Common myeloid progenitor, CD34-positive (primary cell): ENCODE results near the gene CCT8.

Experiments
- CTCF ChIA-PET: fragments of 350-600 bp; sonication (Branson Sonifier 250); formaldehyde crosslinking; loops from one replicate; lab custom pipeline; 2021; ENCODE audit warnings: antibody characterized with exemption; lab: Charles Lee
- POLR2A ChIA-PET: fragments of 350-600 bp; sonication (Branson Sonifier 250); formaldehyde crosslinking; loops from one replicate; lab custom pipeline; 2021; ENCODE audit warnings: antibody characterized with exemption; lab: Charles Lee
- DNase-seq, 3 donors: peaks; one replicate each; pipeline versions ENCODE4 v3.0.0 to v3.0.0-alpha.2; 2013
- H3K27ac ChIP-seq, 2 experiments: 1 replicate in 1 of 2; 2 replicates in 1 of 2; pipeline ENCODE4 v1.7.0; 2013; ENCODE audit warnings: inconsistent platforms in 2 of 2, low read length in 2 of 2, mild to moderate bottlenecking in 2 of 2, low read depth in 1 of 2, moderate library complexity in 1 of 2; ENCODE audit not compliant: severe bottlenecking in 2 of 2, insufficient read depth in 1 of 2, poor library complexity in 1 of 2
- H3K27me3 ChIP-seq, 5 experiments: replicated peaks in 2 of 5; 1 replicate in 3 of 5; 2 replicates in 2 of 5; pipeline versions ENCODE4 v1.6.1 to v1.7.0; 2013; ENCODE audit warnings: low read length in 4 of 5, mild to moderate bottlenecking in 2 of 5, moderate library complexity in 2 of 5, inconsistent platforms in 1 of 5; ENCODE audit not compliant: insufficient read depth in 5 of 5, control insufficient read depth in 4 of 5
- H3K36me3 ChIP-seq, 4 experiments: 1 replicate in 2 of 4; 2 replicates in 2 of 4; pipeline versions ENCODE4 v1.6.1 to v1.7.0; 2013; ENCODE audit warnings: low read length in 3 of 4, control low read depth in 1 of 4, mild to moderate bottlenecking in 1 of 4; ENCODE audit not compliant: control insufficient read depth in 4 of 4, insufficient read depth in 4 of 4
- H3K4me1 ChIP-seq, 4 experiments: 1 replicate in 3 of 4; 2 replicates in 1 of 4; pipeline versions ENCODE4 v1.6.1 to v1.7.1; 2013; ENCODE audit warnings: low read length in 3 of 4, mild to moderate bottlenecking in 3 of 4, control low read depth in 1 of 4, inconsistent platforms in 1 of 4, moderate library complexity in 1 of 4; ENCODE audit not compliant: control insufficient read depth in 4 of 4, insufficient read depth in 4 of 4; ENCODE audit errors: control extremely low read depth in 1 of 4
- H3K4me3 ChIP-seq, 7 experiments: 1 replicate in 4 of 7; 2 replicates in 3 of 7; pipeline versions ENCODE4 v1.5.1 to v1.7.0; 2013; ENCODE audit warnings: mild to moderate bottlenecking in 7 of 7, low read length in 6 of 7, moderate library complexity in 6 of 7, inconsistent platforms in 2 of 7, low read depth in 2 of 7, control low read depth in 1 of 7; ENCODE audit not compliant: insufficient read depth in 4 of 7, control insufficient read depth in 1 of 7; ENCODE audit errors: extremely low read depth in 1 of 7
- H3K9me3 ChIP-seq, 5 experiments: 1 replicate in 4 of 5; 2 replicates in 1 of 5; pipeline versions ENCODE4 v1.6.1 to v1.7.1; 2013; ENCODE audit warnings: low read length in 4 of 5, mild to moderate bottlenecking in 2 of 5, inconsistent platforms in 1 of 5, low read depth in 1 of 5, moderate library complexity in 1 of 5; ENCODE audit not compliant: control insufficient read depth in 4 of 5, insufficient read depth in 2 of 5; ENCODE audit errors: control extremely low read depth in 1 of 5
- WGBS: methylation state at CpG from one replicate; pipeline ENCODE4 v1.1.5; 2013; ENCODE audit not compliant: insufficient coverage; 5-methylcytosine and 5-hydroxymethylcytosine counted together

CCT8 gene

GRCh38 chr21:29064850-29065481 is 8.5 kb downstream of the CCT8 start:
- H3K27ac ChIP-seq, result no peak overlapping the region
- no peak for DNase-seq
- H3K36me3 ChIP-seq, result peaks cover 14 to 95% (median 68%) of the 10 kb centered on the region in 4 experiments
- ChIA-PET POLR2A (no interaction called here), CTCF (interaction anchor here (1.1 kb wide), 2 partner anchors 8 to 35 kb away, joined by 3 read pairs; partner anchors contain the start of gene CCT8)
- no peaks in the 10 kb centered on the region for H3K4me1 ChIP-seq
- WGBS, result 92% methylated on average over 1 of the region's 3 CpGs
- H3K4me3 ChIP-seq, result no peak overlapping the region
- no peaks in the 10 kb centered on the region for H3K9me3 ChIP-seq
- no peaks in the 10 kb centered on the region for H3K27me3 ChIP-seq

GRCh38 chr21:29056538-29057050 is 16.9 kb downstream of the CCT8 start:
- peaks cover 17 to 87% (median 67%) of the 10 kb centered on the region in 4 experiments for H3K36me3 ChIP-seq
- no peak overlapping the region for H3K4me3 ChIP-seq
- no peaks in the 10 kb centered on the region for H3K9me3 ChIP-seq
- H3K27me3 ChIP-seq, result no peaks in the 10 kb centered on the region
- CTCF ChIA-PET, result interaction anchor here (0.9 to 2.3 kb wide), 2 partner anchors 12 to 18 kb away, joined by 4 to 8 read pairs; no protein-coding TSS in a partner anchor
- H3K4me1 ChIP-seq, result no peaks in the 10 kb centered on the region
- H3K27ac ChIP-seq, result no peak overlapping the region
- DNase-seq, result no peak
- POLR2A ChIA-PET, result interaction anchor here (0.6 kb wide), 1 partner anchor 58 kb away, joined by 4 read pairs; no protein-coding TSS in a partner anchor
- 90% methylated on average over 2 of the region's 3 CpGs for WGBS

- Histone ChIP-seq H3K4me1 (no peaks in the 10 kb centered on the region), H3K27ac (no peak overlapping the region), H3K9me3 (no peaks in the 10 kb centered on the region), H3K36me3 (peaks cover 19 to 86% (median 65%) of the 10 kb centered on the region in 4 experiments), H3K27me3 (no peaks in the 10 kb centered on the region), H3K4me3 (no peak overlapping the region)
- ChIA-PET POLR2A (no interaction called here), CTCF (interaction anchor here (0.9 to 2.3 kb wide), 2 partner anchors 13 to 18 kb away, joined by 4 to 8 read pairs; no protein-coding TSS in a partner anchor)
- DNase-seq, result no peak
- WGBS, result no CpG with 5 or more reads among the region's 1 CpG
Measured at GRCh38 chr21:29056005-29056404, 17.4 kb downstream of the CCT8 start.

GRCh38 chr21:29055080-29055479 is 18.4 kb downstream of the CCT8 start:
- DNase-seq, result no peak
- CTCF ChIA-PET, result interaction anchor here (0.6 to 2.3 kb wide), 2 partner anchors 12 to 17 kb away, joined by 3 to 8 read pairs; no protein-coding TSS in a partner anchor
- Histone ChIP-seq H3K27ac (no peak overlapping the region), H3K4me3 (no peak overlapping the region), H3K9me3 (no peaks in the 10 kb centered on the region), H3K4me1 (no peaks in the 10 kb centered on the region), H3K36me3 (peaks cover 24 to 86% (median 67%) of the 10 kb centered on the region in 4 experiments), H3K27me3 (no peaks in the 10 kb centered on the region)
- 100% methylated on average over 1 of the region's 5 CpGs for WGBS
- POLR2A ChIA-PET, result no interaction called here

GRCh38 chr21:29053656-29054055 is 19.8 kb downstream of the CCT8 start:
- H3K36me3 ChIP-seq, result peaks cover 32 to 86% (median 64%) of the 10 kb centered on the region in 4 experiments
- no peaks in the 10 kb centered on the region for H3K4me1 ChIP-seq
- CTCF ChIA-PET, result interaction anchor here (1.4 kb wide), 1 partner anchor 17 kb away, joined by 3 read pairs; no protein-coding TSS in a partner anchor
- H3K27me3 ChIP-seq, result no peaks in the 10 kb centered on the region
- 95% methylated on average over 3 of the region's 4 CpGs for WGBS
- no peak overlapping the region for H3K4me3 ChIP-seq
- POLR2A ChIA-PET, result no interaction called here
- no peak overlapping the region for H3K27ac ChIP-seq
- DNase-seq, result no peak
- H3K9me3 ChIP-seq, result no peaks in the 10 kb centered on the region

- Histone ChIP-seq H3K4me3 (no peak overlapping the region), H3K27me3 (no peaks in the 10 kb centered on the region), H3K9me3 (no peaks in the 10 kb centered on the region), H3K36me3 (peaks cover 32 to 84% (median 63%) of the 10 kb centered on the region in 4 experiments), H3K4me1 (no peaks in the 10 kb centered on the region), H3K27ac (no peak overlapping the region)
- 91% methylated on average over 5 of the region's 5 CpGs for WGBS
- DNase-seq, result no peak
- CTCF ChIA-PET, result no interaction called here
- POLR2A ChIA-PET, result no interaction called here
Measured at GRCh38 chr21:29053011-29053553, 20.4 kb downstream of the CCT8 start.

- Histone ChIP-seq H3K27me3 (no peaks in the 10 kb centered on the region), H3K4me3 (no peak overlapping the region), H3K36me3 (peaks cover 32 to 84% (median 62%) of the 10 kb centered on the region in 4 experiments), H3K9me3 (no peaks in the 10 kb centered on the region), H3K27ac (no peak overlapping the region), H3K4me1 (no peaks in the 10 kb centered on the region)
- ChIA-PET CTCF (no interaction called here), POLR2A (no interaction called here)
- WGBS, result 100% methylated on average over 3 of the region's 5 CpGs
- peak in 1 of 3 donors; percentile 20 for DNase-seq
Measured at GRCh38 chr21:29052224-29052623, 21.2 kb downstream of the CCT8 start.
